HepG2 (cell line): ENCODE data around the gene CCDC154. TPM values are rescaled to one million over a fixed set of nuclear protein-coding genes. Genes with fewer than 3 reads are reported as not detected.

Experiments
- FOXP1 ChIP-seq, 2 experiments: fragments of 450-650 bp in 1 of 2; IDR thresholded peaks; 2 replicates each; pipeline ENCODE4 v1.6.1; 2017 to 2018; ENCODE audit warnings: antibody characterized with exemption in 1 of 2
- HOXA3 ChIP-seq: sonication (generic); formaldehyde crosslinking; IDR thresholded peaks from 2 replicates; pipeline ENCODE4 v1.5.0; 2020; ENCODE audit warnings: missing genetic modification reagents
- NONO ChIP-seq, 2 experiments: fragments of 450-650 bp in 1 of 2; sonication (generic) in 1 of 2; formaldehyde crosslinking in 1 of 2; IDR thresholded peaks in 1 of 2; conservative IDR thresholded peaks in 1 of 2; 2 replicates each; pipeline versions ENCODE4 v1.6.1 to v1.8.0; 2017 to 2022; ENCODE audit warnings: mild to moderate bottlenecking in 1 of 2, missing genetic modification reagents in 1 of 2, moderate library complexity in 1 of 2
- REPIN1 ChIP-seq: sonication (generic); formaldehyde crosslinking; IDR thresholded peaks from 2 replicates; pipeline ENCODE4 v1.8.0; 2022; ENCODE audit warnings: missing genetic modification reagents, low read depth, mild to moderate bottlenecking, borderline replicate concordance
- polyA plus RNA-seq, 8 experiments: library from polyadenylated mRNA; depleted of rRNA in 3 of 8; stranded (reverse) in 7 of 8; unstranded in 1 of 8; fragments of >200 nt; fragmentation: Illumina TruSeq in 4 of 8; extraction: Trizol in 4 of 8; gene quantifications; 2 replicates each; pipeline versions ENCODE4 v1.2.1 to v1.2.3, GENCODE V29; 2011 to 2016; ENCODE audit warnings: low read depth in 4 of 8, missing spikeins in 1 of 8, mixed read lengths in 1 of 8; ENCODE audit not compliant: insufficient read depth in 1 of 8
- total RNA-seq, 5 experiments: library from RNA; depleted of rRNA; stranded (reverse); fragments of >200 nt; fragmentation: Illumina TruSeq; extraction: Trizol; gene quantifications; 2 replicates each; pipeline ENCODE4 v1.2.3, GENCODE V29; 2016; ENCODE audit warnings: low read depth in 1 of 5
- TF ChIP-seq, protein P1 (sequence below): sonication (generic); formaldehyde crosslinking; IDR thresholded peaks from 2 replicates; pipeline ENCODE4 v1.9.0; 2021; ENCODE audit warnings: missing genetic modification reagents, borderline replicate concordance
- TF ChIP-seq, protein P2 (sequence below): IDR thresholded peaks from 2 replicates; pipeline ENCODE4 v1.6.1; 2016; ENCODE audit warnings: missing compliant biosample characterization, missing genetic modification reagents, borderline replicate concordance
- TF ChIP-seq, protein P3 (sequence below): conservative IDR thresholded peaks from 2 replicates; pipeline ENCODE4 v1.6.1; 2018; ENCODE audit warnings: missing genetic modification reagents
- TF ChIP-seq, protein P4 (sequence below): sonication (generic); formaldehyde crosslinking; IDR thresholded peaks from 2 replicates; pipeline ENCODE4 v1.4.0; 2020; ENCODE audit warnings: missing genetic modification reagents

The CCDC154 gene
- total and polyA plus RNA-seq, 2 of the 13 experiments (the other 11 are each of a cell fraction or from before 2014, with no cell fraction given), result 0.92 to 1.5 TPM

DNA sequence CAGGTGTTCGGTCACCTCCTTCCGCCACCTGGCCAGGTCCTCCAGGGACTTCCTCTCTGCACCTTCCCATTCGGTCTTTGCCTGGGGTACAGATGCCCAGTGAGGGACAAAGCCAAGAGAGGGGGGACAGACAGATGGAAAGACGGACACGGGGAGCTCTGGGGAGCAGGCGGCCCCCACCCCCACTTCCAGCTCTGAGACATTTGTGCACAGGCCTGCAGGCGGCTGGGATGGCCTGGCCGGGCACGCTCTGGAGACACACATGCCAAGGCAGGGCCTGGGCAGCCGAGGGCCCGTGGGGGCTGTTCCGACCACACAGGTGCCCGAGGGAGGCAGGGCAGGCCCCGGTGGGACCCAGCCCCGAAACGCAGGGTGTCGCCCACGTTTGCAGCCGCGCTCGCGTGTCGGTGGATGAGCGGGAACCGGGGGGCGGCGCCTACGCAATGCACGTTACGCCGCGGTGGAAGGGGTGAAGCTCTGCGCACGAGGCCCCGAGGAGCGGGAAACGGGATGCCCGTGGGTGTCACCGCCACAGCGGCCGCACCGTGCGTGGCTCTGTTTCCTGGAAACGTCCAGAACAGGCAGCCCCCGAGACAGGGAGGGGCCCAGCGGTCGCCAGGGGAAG, 7.5 kb downstream of the CCDC154 start (continued):
- TF ChIP-seq, protein P1, sequence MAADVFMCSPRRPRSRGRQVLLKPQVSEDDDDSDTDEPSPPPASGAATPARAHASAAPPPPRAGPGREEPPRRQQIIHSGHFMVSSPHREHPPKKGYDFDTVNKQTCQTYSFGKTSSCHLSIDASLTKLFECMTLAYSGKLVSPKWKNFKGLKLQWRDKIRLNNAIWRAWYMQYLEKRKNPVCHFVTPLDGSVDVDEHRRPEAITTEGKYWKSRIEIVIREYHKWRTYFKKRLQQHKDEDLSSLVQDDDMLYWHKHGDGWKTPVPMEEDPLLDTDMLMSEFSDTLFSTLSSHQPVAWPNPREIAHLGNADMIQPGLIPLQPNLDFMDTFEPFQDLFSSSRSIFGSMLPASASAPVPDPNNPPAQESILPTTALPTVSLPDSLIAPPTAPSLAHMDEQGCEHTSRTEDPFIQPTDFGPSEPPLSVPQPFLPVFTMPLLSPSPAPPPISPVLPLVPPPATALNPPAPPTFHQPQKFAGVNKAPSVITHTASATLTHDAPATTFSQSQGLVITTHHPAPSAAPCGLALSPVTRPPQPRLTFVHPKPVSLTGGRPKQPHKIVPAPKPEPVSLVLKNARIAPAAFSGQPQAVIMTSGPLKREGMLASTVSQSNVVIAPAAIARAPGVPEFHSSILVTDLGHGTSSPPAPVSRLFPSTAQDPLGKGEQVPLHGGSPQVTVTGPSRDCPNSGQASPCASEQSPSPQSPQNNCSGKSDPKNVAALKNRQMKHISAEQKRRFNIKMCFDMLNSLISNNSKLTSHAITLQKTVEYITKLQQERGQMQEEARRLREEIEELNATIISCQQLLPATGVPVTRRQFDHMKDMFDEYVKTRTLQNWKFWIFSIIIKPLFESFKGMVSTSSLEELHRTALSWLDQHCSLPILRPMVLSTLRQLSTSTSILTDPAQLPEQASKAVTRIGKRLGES, result no peak
- TF ChIP-seq NONO (IDR thresholded peaks at IDR 0.05), result no peak
- TF ChIP-seq NONO (CRISPR knock-in tag; conservative IDR thresholded peaks at IDR 0.05), result 0 out of 2 replicates have a peak, but pooled peaks have one; percentile 19
- TF ChIP-seq HOXA3 (CRISPR knock-in tag), result 0 out of 2 replicates have a peak, but pooled peaks have one; percentile 20
- no peak for TF ChIP-seq FOXP1 (IDR thresholded peaks at IDR 0.05)
- no peak for TF ChIP-seq FOXP1 (CRISPR knock-in tag; IDR thresholded peaks at IDR 0.05)
- TF ChIP-seq, protein P2, sequence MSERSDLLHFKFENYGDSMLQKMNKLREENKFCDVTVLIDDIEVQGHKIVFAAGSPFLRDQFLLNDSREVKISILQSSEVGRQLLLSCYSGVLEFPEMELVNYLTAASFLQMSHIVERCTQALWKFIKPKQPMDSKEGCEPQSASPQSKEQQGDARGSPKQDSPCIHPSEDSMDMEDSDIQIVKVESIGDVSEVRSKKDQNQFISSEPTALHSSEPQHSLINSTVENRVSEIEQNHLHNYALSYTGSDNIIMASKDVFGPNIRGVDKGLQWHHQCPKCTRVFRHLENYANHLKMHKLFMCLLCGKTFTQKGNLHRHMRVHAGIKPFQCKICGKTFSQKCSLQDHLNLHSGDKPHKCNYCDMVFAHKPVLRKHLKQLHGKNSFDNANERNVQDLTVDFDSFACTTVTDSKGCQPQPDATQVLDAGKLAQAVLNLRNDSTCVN, result no peak
- TF ChIP-seq, protein P3, sequence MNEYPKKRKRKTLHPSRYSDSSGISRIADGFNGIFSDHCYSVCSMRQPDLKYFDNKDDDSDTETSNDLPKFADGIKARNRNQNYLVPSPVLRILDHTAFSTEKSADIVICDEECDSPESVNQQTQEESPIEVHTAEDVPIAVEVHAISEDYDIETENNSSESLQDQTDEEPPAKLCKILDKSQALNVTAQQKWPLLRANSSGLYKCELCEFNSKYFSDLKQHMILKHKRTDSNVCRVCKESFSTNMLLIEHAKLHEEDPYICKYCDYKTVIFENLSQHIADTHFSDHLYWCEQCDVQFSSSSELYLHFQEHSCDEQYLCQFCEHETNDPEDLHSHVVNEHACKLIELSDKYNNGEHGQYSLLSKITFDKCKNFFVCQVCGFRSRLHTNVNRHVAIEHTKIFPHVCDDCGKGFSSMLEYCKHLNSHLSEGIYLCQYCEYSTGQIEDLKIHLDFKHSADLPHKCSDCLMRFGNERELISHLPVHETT (CRISPR knock-in tag), result no peak
- TF ChIP-seq, protein P4, sequence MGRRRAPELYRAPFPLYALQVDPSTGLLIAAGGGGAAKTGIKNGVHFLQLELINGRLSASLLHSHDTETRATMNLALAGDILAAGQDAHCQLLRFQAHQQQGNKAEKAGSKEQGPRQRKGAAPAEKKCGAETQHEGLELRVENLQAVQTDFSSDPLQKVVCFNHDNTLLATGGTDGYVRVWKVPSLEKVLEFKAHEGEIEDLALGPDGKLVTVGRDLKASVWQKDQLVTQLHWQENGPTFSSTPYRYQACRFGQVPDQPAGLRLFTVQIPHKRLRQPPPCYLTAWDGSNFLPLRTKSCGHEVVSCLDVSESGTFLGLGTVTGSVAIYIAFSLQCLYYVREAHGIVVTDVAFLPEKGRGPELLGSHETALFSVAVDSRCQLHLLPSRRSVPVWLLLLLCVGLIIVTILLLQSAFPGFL (CRISPR knock-in tag), result no peak
- TF ChIP-seq REPIN1 (CRISPR knock-in tag), result peak; percentile 1; the same call in 1 of the 2 replicates
